ENCODE measurements around the gene SGSM2.

SGSM2 gene

DNA sequence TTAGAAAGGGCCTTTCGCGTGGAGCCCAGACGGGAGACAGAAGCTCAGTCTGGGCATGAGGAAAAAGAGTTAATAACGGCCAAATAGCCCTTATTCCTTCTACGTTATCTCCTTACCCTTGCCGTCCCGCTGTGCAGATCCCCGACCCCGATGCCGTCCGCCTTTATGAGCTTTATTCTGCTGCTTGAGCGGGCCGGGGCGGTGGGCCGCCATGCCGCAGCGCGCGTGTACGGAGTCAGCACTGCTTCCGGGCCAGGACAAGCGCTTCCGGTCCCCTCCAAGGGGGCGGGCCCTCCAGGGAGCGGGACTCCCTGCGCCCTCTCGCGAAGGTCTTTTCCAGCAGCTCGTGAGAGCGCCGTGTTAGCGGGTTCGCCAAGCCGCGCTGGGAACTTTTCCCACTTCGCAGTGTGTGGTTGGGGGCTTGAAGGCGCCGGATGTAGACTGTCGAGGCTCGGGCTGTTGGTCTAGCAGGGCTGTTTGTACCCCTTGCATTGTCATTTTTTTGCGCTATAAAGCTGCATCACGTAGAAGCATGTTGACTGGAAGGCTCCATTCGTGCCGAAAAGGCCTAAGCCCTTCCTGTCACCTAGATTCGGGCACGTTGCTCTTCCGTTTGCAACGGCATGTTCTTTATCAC is 968 bp upstream of the SGSM2 start, which contains the start of gene TSR1:
Gene TSR1 (minus strand): TSS at position 243 of the 637 bp plus-strand sequence. CDS start 30 bp downstream, at position 213.
- DNase-seq (ENCODE audit: low spot score): peak; percentile 96

DNA sequence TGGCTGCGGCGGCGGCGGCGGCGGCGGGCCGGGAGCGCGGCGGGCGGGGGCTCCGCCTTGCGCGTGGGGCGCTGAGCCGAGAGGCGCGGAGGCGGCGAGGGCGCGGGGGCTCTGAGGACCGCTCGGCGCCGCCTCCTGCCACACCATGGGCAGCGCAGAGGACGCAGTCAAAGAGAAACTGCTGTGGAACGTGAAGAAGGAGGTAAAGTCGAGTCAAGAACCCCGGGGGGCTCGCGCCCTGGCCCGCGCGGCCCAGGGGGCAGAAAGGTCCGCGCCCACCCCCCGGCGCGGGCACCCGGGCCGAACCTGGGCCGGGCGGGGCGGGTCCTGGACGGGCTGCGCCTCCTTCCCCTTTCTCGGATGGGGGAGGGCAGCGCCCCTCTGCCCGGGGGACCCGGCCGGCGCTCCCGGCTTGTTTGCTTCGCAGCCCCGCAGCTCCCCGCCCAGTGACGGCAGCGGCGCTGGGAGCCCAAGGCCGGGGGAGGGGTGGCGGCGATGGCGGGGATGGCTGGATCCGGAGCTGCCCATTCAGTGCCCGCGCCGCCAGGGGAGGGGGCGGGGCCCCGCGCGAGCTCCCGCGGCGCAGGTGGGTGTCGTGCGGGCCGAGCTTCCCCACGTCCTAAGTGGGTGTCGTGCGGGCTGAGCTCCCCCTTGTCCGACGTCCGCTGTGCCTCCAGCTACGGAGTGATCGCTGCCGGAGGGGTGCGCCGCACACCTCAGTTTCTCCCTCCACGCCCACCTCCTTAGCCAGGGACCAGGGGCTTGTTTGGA is 428 bp downstream of the SGSM2 start:
- peak; percentile 36 for DNase-seq (ENCODE audit: low spot score)

- no peak for DNase-seq (ENCODE audit: low spot score)
Observed at GRCh38 chr17:2338315-2338657, 985 bp downstream of the SGSM2 start.

- no peak for DNase-seq (ENCODE audit: low spot score)
Observed at GRCh38 chr17:2343421-2343820, 6.1 kb downstream of the SGSM2 start.

DNA sequence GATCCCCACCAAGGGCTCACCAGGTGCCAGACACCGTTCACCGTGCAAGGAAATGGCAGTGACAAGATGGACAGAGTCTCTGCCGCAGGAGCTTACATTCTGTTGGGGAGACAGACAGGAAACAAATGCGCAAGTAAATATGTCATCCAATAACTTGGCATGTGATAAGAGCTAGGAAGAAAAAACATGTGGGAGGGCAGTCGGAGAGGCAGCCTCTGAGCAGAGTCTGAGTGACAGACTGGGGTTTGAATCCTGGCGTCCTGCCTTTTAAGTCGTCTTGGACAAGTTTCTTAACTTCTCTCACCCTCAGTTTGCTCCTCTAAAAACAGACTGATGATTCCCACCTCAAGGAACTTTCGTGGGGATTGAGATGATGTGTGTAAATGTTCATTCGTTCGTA is 7.2 kb downstream of the SGSM2 start:
- DNase-seq (ENCODE audit: low spot score): no peak

- DNase-seq (ENCODE audit: low spot score): no peak
Observed at GRCh38 chr17:2346475-2346874, 9.2 kb downstream of the SGSM2 start.

GRCh38 chr17:2347805-2348685 is 10.7 kb downstream of the SGSM2 start:
- peak; percentile 88 for DNase-seq (ENCODE audit: low spot score)

- DNase-seq (ENCODE audit: low spot score): no peak
Observed at GRCh38 chr17:2351269-2351668, 14.0 kb downstream of the SGSM2 start.

DNA sequence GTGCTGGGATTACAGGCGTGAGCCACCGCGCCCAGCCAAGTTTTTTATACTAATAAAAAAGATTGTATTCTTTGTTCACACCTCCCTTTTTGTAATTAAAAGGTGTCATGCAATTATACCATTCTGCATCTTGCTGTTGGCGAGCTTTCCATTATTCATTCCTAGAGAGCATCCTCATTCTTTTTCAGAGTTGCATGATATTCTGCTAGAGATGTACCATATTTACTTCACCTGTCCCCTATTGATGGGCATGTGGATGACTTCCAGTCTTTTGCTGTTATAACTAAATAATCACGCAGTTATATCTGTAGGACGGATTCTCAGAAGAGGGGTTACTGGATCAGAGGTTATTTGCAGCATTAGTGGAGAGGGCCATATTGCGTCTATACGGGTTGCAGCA is 17.0 kb downstream of the SGSM2 start:
- no peak for DNase-seq (ENCODE audit: low spot score)

DNA sequence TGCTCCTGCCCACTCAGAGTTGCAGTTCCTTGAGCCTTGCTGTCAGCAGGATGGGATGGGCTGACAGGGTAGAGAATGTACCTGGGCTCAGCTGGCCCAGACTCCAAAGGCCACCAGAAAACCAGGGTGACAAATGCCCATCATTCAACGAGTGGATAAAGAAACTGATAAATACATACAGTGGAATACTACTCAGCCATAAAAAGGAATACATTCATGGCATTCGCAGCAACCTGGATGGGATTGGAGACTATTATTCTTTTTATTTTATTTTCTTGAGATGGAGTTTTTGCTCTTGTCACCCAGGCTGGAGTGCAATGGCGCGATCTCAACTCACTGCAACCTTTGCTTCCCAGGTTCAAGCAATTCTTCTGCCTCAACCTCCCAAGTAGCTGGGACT is 19.9 kb downstream of the SGSM2 start:
- no peak for DNase-seq (ENCODE audit: low spot score)

GRCh38 chr17:2357931-2358434 is 20.7 kb downstream of the SGSM2 start:
- DNase-seq (ENCODE audit: low spot score): no peak

GRCh38 chr17:2361010-2361760 is 23.9 kb downstream of the SGSM2 start:
- no peak for DNase-seq (ENCODE audit: low spot score)

GRCh38 chr17:2362016-2362415 is 24.7 kb downstream of the SGSM2 start:
- no peak for DNase-seq (ENCODE audit: low spot score)

DNA sequence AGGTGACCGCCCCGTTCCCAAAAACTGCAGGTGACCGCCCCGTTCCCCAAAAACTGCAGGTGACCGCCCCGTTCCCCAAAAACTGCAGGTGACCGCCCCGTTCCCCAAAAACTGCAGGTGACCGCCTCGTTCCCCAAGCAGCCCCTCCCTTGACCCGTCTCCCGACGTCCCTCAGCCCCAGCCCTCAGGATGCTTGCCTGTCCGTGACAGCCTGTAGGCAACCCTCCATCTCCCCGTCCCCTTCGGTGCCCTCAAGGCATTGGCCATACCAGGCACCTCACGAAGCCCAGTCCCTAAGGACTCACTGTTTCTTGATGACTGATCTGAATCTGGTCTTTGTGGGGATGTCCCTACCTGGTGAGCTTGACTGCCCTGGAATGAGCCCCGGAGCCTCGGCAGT is 25.1 kb downstream of the SGSM2 start:
- DNase-seq (ENCODE audit: low spot score): no peak

DNA sequence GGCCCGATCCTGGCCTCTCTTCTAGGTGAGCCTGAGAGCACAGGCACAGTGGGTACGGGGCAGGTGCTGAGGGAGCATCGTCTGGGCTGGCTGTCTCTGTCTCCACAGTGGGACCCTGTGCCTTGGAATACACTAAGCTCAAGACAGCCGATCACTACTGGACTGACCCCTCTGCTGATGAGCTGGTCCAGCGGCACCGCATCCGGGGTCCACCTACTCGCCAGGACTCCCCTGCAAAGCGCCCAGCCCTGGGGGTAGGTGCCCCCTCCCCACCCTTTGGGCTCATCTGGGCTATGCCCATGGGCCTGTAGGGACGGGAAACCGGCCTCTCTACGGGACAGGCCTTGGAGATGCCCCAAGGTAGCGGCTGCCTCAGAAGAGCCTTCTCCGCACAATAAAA is 25.6 kb downstream of the SGSM2 start:
- DNase-seq (ENCODE audit: low spot score): no peak

DNA sequence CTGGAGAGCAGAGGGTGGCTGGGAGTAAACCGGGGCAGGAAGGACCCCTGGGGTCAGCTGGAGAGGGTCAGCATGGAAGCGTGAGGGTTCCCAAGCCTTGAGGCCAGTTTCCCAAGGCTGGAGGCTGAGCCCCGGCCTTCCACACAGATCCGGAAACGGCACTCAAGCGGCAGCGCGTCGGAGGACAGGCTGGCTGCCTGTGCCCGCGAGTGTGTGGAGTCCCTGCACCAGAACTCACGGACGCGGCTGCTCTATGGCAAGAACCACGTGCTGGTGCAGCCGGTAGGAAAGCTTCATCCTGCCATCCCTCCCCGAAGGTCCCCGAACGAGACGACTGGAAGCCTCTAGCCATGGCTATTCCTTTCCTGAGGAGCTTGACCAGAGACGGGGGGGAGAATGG is 26.0 kb downstream of the SGSM2 start:
- no peak for DNase-seq (ENCODE audit: low spot score)

DNA sequence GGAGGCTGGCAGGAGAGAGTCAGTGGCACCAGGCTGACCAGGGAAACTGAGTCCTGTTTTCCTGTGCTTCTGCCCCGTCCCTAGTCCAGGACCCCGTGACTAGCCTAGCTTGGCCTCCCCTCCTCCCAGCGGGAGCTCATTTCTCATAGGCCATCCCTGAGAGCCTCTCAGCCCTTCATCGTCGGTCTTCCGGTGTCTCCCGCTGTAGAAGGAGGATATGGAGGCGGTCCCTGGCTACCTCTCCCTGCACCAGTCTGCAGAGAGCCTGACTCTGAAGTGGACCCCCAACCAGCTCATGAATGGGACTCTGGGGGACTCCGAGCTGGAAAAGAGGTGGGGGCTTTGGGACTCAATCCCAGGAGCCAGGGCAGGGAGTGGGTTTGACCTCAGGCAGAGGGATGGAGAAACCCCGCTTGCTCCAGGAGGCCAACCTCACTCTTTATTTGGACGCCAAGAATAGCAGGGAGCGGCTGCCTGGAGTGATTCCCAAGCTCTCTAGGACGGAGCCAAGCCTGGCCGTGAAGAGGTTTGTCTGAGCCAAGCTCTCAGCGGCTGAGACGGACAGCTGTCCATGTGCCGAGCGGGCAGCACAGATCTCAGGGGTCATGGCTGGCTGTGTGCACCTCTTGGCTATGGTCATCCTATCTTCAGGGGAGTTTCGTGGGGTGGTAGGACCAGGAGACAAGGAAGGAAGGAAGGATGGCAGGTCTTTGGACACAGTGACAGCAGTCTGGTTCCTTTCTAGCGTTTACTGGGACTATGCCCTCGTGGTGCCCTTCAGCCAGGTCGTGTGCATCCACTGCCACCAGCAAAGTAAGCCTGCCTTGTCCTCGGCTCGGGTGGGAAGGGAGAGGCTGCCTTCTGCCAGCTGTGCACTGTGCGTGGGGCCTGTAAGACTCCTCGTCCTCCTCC is 26.8 kb downstream of the SGSM2 start:
- no peak for DNase-seq (ENCODE audit: low spot score)

DNA sequence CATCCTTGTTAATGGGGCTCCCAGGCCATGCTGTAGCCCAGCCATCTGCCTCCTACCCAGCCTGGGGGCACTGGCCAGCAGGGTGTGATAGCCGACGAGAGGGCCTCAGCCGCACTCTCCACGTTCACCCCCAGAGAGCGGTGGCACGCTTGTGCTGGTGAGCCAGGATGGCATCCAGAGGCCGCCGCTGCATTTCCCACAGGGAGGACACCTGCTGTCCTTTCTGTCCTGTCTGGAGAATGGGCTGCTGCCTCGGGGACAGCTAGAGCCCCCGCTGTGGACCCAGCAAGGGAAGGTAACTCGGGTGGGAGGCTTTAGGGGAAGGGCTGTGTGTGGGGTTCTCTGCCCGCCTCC is 27.4 kb downstream of the SGSM2 start:
- DNase-seq (ENCODE audit: low spot score): no peak

- DNase-seq (ENCODE audit: low spot score): no peak
Observed at GRCh38 chr17:2365132-2365531, 27.8 kb downstream of the SGSM2 start.

DNA sequence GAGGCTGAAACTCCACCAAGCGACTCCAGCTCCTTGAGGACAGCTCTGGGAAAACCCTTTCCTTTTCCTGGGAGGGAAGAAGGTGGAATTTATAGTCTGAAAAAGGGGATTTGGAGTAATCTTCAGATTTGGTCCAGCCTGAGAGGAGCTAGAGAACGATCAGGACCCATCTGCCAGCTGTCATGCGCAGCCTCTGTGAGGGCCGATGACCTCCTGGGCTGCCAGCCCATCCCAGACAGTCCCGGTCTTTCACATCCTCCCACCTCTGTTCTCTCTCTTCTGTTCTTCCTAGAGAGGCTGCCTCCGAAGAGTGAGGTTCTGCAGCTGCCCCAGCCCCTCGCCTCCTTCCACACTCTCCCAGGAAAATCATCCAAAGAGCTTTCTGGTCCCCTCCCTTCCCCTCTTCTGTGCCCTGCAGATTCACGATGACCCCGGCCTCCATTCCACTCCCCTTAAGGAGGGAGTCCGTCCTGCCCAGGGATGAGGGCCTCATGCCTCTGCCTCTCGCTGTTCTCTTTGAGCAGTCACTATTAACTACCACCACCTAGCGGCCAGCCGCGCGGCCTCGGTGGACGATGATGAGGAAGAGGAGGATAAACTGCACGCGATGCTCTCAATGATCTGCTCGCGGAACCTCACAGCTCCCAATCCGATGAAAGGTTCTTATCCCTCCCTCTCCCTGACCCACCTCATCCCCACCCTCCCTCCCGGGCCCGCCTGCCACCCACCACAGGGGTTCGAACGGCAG is 29.6 kb downstream of the SGSM2 start:
- DNase-seq (ENCODE audit: low spot score): no peak
